GM18499 (cell line): ENCODE measurements around the gene MTOR.
"Not testable (repeated sequence)": the region's sequence is repeated elsewhere in the genome, so short reads cannot be mapped to it uniquely, and the experiment has no call there.

Source experiments
- ATAC-seq: cut with Tn5 transposase; IDR thresholded peaks from one replicate; pipeline ENCODE4 v1.9.1; 2021; ENCODE audit warnings: moderate number of reproducible peaks; ENCODE audit not compliant: insufficient read depth, unreplicated experiment

The MTOR gene

GRCh38 chr1:11262171-11263049, at the start of gene MTOR:
Gene MTOR (minus strand): TSS chr1:11262551. CDS start chr1:11259409, 3,142 bp downstream.
- ATAC-seq: peak; percentile 93

GRCh38 chr1:11309385-11309784, 47.0 kb upstream of the MTOR start:
- ATAC-seq: no peak

- ATAC-seq: no peak
Observed at GRCh38 chr1:11308699-11309224, 46.4 kb upstream of the MTOR start.

DNA sequence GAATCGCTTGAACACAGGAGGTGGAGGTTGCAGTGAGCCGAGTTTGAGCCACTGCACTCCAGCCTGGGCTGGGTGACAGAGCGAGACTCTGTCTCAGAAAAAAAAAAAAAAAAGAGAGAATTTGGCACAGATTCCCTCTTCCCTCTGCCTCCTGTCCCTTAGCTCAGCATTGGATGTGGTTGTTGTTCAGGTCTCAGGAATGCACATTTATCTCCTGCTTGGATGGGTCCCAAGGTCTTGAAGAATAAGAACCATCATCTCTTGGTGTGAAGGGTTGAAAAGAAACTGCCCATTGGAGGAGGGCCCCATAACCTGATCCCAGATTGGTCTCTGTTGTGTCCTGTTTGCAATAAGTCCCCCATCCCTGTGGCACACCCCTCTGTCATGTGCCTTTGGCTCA, 45.5 kb upstream of the MTOR start:
- no peak for ATAC-seq

DNA sequence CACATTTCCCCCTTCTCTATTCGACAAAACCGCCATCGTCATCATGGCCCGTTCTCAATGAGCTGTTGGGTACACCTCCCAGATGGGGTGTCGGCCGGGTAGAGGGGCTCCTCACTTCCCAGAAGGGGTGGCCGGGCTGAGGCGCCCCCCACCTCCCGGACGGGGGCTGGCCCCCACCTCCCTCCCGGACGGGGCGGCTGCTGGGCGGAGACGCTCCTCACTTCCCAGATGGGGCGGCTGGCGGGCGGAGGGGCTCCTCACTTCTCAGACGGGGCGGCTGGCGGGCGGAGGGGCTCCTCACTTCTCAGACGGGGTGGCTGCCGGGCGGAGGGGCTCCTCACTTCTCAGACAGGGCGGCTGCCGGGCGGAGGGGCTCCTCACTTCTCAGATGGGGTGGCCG, 43.2 kb upstream of the MTOR start:
- not testable (repeated sequence) for ATAC-seq

GRCh38 chr1:11302366-11302765, 40.0 kb upstream of the MTOR start:
- ATAC-seq: no peak

GRCh38 chr1:11301601-11302000, 39.2 kb upstream of the MTOR start:
- ATAC-seq: no peak

GRCh38 chr1:11299225-11299574, 36.8 kb upstream of the MTOR start:
- ATAC-seq: no peak

- ATAC-seq: no peak
Observed at GRCh38 chr1:11298390-11299224, 36.3 kb upstream of the MTOR start.

DNA sequence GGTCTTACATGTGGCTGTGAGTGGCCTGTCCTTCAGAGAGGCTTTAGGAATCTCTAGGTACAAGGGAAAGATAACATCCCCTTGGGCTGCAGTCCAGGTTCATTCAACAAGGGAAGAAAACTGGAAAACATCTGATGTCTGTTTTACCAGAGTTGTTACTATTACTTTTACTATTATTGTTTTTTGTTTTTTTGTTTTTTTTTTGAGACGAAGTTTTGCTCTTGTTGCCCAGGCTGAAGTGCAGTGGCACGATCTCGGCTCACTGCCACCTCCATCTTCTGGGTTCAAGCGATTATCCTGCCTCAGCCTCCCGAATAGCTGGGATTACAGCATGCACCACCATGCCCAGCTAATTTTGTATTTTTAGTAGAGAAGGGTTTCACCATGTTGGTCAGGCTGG, 35.4 kb upstream of the MTOR start:
- not testable (repeated sequence) for ATAC-seq

DNA sequence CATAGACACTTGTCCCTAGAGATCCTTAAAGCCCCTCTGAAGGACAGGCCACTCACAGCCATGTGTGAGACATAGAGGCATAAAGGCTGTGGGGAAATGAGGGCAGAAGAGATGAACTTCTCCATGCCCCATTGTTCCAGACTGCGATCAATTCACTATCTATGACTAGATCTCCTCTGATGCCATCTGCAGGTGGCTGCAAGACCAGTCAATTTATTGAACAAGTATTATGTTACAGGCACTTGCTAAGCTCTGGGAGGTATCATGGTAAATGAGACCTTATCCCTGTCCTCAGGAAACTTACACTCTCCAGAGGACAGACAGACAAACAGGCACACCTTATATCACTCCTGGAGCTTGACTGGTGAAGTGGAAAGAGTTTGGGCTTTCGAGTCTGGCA, 33.6 kb upstream of the MTOR start:
- ATAC-seq: no peak

DNA sequence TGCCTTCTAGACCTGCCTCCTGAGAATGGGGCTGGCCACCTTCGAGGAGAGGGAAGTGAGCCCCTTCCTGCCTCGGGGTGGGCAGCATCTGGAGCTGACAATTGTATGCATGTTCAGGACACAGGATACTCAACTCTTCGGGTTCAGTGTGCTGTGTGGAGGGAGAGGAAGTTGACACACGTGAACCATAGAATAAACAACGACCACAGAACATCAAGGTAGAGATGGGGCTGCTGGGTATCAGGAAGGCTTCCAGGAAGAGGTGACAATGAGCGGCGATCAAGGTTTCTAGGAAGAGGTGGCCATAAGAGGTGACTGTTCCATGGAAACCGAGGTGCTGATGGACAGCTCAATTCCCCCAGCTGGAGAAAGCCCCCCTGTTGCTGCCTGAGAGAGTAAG, 32.6 kb upstream of the MTOR start:
- ATAC-seq: no peak

DNA sequence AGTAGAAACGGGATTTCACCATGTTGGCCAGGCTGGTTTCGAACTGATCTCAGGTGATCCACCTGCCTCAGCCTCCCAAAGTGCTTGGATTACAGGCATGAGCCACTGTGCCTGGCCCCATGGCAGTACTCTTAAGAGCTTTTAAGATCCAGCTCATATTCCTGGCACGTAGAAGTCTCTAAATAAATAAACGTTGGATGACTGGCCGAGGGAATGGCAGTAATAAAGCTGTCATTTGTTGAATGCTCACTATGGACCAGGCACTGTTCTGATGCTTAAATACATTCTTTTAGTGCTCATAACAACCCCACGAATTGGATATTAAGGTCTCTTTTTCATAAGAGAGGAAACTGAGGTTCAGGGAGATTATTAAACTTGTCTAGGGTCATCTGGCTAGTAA, 31.5 kb upstream of the MTOR start:
- ATAC-seq: no peak

DNA sequence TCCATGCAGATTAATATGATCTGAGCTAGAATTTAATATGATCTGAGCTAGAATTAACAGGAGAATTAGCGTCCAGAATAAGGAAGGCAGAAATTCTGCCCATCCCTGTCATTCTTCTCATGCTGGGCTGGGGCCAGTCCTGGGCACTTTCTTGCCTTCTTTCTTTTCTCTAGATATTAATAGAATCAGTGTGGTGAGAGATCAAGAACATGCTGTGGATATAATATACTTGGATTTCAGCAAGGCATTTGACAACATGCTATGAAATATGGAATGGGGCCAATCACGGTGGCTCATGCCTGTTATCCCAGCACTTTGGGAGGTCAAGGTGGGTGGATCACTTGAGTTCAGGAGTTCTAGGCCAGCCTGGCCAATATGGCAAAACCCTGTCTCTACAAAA, 28.7 kb upstream of the MTOR start:
- ATAC-seq: no peak

GRCh38 chr1:11289064-11289463, 26.7 kb upstream of the MTOR start:
- ATAC-seq: no peak

DNA sequence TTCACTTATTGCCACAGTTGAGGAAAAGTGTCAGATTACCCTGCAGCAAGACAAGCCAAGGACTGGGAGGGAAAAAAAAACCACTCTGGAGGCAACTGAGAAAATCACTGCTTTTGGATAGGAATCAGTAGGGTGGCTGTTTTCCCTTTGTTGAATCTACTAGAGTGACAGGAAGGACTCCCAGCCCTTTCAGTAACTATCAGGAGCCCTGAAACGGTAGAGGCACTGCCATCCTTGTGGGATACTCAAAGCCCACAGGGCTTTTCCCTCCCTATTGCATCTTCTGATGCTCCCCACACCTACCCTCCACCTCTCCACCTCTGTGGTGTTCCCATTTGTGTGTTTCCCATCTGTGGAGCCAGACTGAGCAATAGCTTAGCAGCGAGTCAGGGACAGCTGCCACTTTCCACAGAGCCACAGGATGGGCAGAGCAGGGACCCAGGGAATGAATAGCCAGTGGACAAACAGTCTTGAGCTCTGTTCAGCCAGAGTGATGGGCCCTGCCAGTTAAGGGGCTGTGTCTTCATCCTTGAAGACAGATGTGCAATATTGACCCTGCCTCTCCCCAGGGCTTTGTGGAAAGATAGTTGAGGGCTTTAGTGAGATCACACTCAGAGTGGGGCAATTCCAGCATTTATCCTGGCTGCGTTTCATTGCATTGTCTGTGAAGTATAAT, 24.5 kb upstream of the MTOR start:
- no peak for ATAC-seq

GRCh38 chr1:11285883-11286734, 23.8 kb upstream of the MTOR start:
- no peak for ATAC-seq

GRCh38 chr1:11284784-11285183, 22.4 kb upstream of the MTOR start:
- ATAC-seq: no peak

- no peak for ATAC-seq
Observed at GRCh38 chr1:11283151-11283550, 20.8 kb upstream of the MTOR start.
